HCEC 1CT (cell line): ENCODE data around the gene ANK3.

Experiments used
- DNase-seq: peaks from one replicate; pipeline ENCODE4 v3.0.0-alpha.2; 2017

Gene ANK3

GRCh38 chr10:60389413-60390025 is at the start of gene ANK3:
Gene ANK3 (minus strand): TSS chr10:60389875. CDS start chr10:60389538, 337 bp downstream.
- DNase-seq: no peak

GRCh38 chr10:60434418-60435046 is 44.9 kb upstream of the ANK3 start:
- peak; percentile 58 for DNase-seq

GRCh38 chr10:60433684-60434083 is 44.0 kb upstream of the ANK3 start:
- peak; percentile 84 for DNase-seq

- DNase-seq: no peak
These were observed 41.3 kb upstream of the ANK3 start for GRCh38 chr10:60430836-60431597.

- peak; percentile 68 for DNase-seq
These were observed 40.3 kb upstream of the ANK3 start for GRCh38 chr10:60430017-60430416.

GRCh38 chr10:60429084-60429849 is 39.6 kb upstream of the ANK3 start:
- DNase-seq: no peak

- DNase-seq: no peak
These were observed 38.7 kb upstream of the ANK3 start for GRCh38 chr10:60428387-60428737.

- no peak for DNase-seq
These were observed 38.2 kb upstream of the ANK3 start for GRCh38 chr10:60427709-60428386.

GRCh38 chr10:60427148-60427547 is 37.5 kb upstream of the ANK3 start:
- no peak for DNase-seq

GRCh38 chr10:60426425-60426824 is 36.8 kb upstream of the ANK3 start:
- peak; percentile 87 for DNase-seq

- peak; percentile 61 for DNase-seq
These were observed 35.9 kb upstream of the ANK3 start for GRCh38 chr10:60425392-60426110.

GRCh38 chr10:60424971-60425370 is 35.3 kb upstream of the ANK3 start:
- no peak for DNase-seq

- DNase-seq: peak; percentile 34
These were observed 34.2 kb upstream of the ANK3 start for GRCh38 chr10:60423920-60424319.

GRCh38 chr10:60422809-60423208 is 33.1 kb upstream of the ANK3 start:
- DNase-seq: no peak

GRCh38 chr10:60420991-60421894 is 31.6 kb upstream of the ANK3 start:
- DNase-seq: no peak

GRCh38 chr10:60419249-60419648 is 29.6 kb upstream of the ANK3 start:
- no peak for DNase-seq

GRCh38 chr10:60417901-60418300 is 28.2 kb upstream of the ANK3 start:
- DNase-seq: no peak

- peak; percentile 13 for DNase-seq
These were observed 27.3 kb upstream of the ANK3 start for GRCh38 chr10:60417024-60417423.

- DNase-seq: peak; percentile 86
These were observed 25.4 kb upstream of the ANK3 start for GRCh38 chr10:60414877-60415585.

- DNase-seq: no peak
These were observed 24.4 kb upstream of the ANK3 start for GRCh38 chr10:60414111-60414510.
